HG03521 (cell line): ENCODE measurements around the gene POTEF.
"Not testable (repeated sequence)": the region's sequence is repeated elsewhere in the genome, so short reads cannot be mapped to it uniquely, and the experiment has no call there.

Source experiments
- ATAC-seq: cut with Tn5 transposase; IDR thresholded peaks from one replicate; pipeline ENCODE4 v1.9.1; 2021; ENCODE audit warnings: mild to moderate bottlenecking, moderate library complexity; ENCODE audit not compliant: unreplicated experiment

The POTEF gene

DNA sequence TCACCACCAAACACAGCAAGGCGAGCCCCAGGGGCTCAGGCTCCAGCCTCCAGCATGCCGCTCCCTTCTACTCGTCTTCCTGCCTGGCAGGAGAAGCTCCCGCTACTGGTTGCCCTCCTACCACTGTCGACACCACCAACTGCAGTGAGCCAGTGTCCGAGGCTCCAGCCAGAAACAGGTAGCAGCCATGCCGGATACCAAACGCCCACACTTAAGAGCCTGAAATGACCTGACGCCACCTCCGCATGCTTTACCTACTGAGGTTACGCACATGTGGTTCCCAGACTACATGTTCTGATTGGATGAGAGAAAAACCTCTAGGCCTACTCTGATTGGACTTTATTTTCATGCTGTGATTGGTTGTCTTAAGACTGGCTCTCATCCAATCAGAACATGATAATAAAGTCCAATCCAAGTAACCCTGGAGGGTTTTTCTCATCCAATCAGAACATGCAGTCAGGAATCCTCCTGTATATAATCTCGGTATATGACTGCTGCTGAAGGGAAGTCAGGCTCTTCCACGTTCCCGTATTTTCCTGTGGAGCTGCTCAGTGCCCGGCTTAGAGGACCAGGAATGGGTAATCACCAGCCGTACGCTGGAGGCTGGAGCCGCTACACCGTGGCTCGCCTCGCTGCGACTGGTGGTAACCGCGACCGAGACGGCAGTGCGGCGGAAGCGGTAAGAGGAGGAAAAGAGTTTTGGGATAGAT is at the start of gene POTEF:
Gene POTEF, minus strand, starts transcription at position 103 of the 710 bp plus-strand sequence. CDS start 8,707 bp downstream, outside the sequence.
- not testable (repeated sequence) for ATAC-seq

DNA sequence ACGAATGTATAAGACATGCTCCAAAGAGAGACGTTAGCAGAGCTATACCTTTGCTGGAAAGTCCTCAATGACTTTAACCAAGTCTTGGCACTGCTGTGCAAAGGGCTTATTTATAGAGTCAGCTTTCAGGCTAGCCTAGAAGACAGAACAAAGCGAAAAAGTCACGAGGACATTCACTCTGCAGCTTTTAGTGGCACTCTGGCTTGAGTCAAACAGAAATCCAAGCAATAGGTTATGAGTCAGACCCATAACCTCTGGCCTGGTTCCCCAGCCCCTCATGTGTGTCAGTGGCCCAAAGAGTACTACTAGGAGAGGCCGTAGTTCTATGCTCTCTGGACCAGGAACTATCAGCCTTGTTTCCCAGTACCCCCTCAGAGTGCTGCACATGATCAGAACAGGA is 45.8 kb upstream of the POTEF start:
- ATAC-seq: peak; percentile 59

DNA sequence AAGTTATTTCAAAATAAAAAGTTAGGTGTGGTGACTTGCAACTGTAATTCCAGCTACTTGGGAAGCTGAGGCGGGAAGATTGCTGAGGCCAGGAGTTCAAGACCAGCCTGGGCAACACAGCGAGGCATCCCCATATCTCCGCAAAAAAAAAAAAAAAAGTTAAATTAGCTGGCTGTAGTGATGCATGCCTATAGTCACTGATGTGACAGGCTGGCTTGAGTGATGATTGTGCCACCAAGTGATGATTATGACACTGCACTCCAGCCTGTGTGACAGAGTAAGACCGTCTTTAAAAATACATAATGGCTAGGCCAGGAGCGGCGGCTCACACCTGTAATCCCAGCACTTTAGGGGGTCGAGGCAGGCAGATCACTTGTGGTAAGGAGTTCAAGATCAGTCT is 40.9 kb upstream of the POTEF start:
- ATAC-seq: no peak

DNA sequence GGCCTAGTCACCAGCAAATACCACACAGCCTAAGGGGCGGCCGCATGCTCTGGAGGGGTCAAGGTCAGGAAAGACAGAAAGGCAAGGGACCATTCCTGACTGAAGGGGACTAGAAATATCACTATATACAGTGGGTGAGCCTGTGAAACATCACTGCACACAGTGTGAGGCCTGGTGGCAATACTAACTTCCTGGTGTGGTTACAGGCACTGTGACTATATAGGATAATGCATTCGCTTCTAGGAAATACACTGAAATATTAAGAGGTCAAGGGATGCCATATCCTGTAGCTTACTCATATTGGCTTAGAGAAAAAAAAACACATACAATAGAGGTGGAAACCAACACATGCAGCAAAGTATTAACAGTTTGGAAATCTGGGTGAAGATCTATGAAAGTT is 40.1 kb upstream of the POTEF start:
- not testable (repeated sequence) for ATAC-seq

DNA sequence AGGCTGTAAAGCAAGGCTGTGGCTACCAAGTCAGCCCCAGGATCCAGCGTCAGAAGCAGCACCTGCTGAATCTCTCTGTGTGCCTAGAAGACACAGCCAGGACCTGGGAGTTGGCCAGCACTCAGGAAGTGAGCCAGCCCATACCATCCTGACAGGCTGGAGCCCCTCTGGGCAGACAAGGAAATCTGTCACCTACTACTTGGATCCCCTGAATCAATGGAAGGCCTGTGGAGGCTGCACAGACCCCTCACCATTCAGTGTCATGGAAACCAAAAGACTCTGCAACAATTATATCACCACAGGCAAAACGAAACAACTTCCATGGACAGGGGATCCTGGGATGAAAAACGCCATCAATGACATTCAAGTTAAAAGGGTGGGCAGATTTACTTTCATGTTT is 37.6 kb upstream of the POTEF start:
- ATAC-seq: not testable (repeated sequence)

DNA sequence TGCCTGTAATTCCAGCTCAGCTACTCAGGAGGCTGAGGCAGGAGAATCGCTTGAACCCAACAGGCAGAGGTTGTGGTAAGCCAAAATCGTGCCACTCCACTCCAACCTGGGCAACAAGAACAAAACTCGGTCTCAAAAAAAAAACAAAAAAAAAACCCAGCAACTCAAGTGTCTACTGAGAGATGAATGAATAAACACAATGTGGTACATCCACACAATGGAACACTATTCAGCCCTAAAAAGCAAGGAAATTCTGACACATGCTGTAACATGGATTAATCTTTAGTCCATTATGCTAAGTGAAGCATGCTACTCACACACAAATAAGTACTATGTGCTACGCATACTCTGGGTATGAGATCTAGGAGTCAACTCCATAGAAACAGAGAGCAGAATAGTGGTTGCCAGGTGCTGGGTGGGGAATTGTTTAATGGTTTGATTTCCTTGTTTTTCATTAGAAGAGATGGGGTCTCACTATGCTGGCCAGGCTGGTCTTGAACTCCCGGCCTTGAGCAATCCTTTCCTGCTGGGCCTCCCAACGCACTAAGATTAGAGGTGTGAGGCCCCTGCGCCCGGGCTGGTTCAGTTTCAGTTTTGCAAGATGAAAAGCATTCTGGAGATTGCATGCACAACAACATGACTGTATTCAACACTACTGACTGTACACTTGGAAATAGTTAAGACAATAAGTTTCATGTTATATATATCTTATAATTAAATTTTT is 36.4 kb upstream of the POTEF start:
- no peak for ATAC-seq

DNA sequence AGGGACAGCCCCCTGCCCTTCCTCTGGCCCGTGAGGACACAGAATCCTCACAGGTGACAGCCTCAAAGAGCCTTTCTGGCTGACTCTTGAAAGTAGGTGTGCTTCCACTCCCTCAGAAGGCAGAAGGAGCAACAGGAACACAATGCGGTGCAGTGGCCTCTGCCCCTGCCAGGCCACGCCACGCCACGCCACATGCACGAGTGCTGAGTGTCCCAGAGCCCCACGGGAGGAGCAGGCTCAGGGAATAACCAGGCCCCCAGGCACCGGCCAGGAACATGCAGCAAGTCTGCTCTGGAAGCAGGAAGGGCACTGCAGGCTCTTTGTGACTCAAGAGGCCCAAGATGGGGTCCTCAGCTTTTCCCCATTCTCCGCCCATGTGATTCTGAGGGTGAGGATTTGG is 33.9 kb upstream of the POTEF start:
- ATAC-seq: no peak

DNA sequence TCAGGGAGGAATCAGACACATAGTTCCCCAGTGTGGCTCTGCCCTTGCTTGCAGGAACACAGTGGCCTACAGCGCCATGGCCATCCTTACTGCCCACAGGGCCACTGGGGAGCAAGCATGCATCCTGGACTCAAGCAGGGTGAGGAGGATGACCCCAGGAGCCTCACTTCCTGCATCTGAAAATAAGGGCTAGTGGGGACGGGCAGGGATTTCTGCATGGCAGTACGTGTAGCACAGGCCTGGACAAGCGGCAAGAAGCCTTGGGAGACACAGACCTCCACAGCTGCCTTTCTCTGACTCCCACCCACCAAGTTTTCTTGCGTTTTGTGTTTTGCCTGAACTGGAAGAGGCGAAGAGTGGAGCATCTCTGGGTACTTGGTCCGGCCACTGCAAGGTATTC is 33.5 kb upstream of the POTEF start:
- ATAC-seq: not testable (repeated sequence)

DNA sequence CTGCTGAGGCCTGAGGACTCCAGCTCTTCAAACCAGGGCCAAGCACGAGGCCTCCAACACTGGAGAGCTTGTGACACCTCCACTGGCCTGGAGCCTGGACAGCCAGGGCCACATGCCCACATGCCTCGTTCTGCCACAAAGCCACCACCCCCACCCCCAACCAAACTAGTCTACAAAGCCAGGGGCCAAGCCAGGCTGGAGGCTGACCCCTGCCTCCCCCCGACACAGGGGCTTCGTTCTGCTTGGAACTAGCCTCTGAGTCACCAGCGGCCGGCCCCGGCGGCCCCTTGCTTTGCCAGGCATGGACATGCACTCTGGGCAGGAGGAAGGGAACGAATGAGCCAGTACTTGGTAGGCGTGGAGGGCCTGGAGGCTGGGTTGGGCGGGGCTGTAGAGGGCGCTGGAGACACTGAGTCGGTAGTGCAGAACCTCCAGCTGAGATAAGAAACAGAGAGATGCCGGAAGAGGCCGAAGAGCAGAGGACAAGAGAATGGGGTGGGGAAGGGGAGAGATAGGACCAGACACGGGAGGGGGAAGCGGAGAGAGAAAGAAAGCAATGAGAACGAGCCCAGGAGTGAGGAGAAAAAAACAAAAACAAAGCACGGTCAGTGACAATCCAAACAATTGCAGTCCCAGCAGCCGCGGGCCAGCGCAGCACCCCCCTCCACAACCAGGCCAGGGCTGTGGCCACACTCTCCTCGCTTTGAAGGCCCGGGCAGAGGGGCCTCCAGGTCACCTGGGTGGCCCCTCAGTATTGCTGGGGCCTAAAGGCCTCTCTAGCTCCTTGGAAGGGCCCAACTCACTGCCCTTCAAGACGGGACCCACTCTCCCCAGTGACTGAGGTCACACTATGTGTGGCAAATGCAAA is 32.0 kb upstream of the POTEF start:
- not testable (repeated sequence) for ATAC-seq

DNA sequence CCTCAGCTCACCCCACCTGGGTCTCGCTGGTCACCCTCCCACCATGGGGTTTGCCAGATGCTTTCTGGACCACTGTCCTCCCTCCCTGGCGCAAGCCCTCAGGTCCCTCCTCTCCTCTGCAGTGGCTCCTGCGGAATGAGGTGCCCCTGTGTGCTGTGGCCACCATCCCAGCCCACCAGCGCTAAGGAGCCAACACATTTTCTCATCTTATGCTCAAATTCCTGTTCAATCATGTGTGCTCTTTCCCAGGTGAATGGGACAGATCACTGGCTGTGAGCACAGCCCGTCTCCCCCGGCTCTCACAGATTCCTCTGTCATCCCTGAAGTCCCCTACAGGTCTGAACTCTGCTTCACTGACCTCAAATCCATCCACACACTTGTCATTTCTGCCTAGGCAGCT is 31.1 kb upstream of the POTEF start:
- ATAC-seq: no peak

DNA sequence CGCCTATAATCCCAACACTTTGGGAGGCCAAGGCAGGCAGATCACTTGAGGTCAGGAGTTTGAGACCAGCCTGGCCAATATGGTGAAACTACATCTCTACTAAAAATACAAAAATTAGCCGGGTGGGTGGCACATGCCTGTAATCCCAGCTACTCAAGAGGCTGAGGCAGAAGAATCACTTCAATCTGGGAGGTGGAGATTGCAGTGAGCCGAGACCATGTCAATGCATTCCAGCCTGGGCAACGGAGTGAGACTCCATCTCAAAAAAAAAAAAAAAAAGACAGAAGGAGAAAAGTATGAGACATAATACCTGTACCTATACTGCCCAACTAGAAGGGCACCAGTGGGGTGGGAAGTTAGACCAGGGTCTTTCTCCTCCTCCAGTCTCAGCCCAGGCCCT is 30.4 kb upstream of the POTEF start:
- ATAC-seq: not testable (repeated sequence)

DNA sequence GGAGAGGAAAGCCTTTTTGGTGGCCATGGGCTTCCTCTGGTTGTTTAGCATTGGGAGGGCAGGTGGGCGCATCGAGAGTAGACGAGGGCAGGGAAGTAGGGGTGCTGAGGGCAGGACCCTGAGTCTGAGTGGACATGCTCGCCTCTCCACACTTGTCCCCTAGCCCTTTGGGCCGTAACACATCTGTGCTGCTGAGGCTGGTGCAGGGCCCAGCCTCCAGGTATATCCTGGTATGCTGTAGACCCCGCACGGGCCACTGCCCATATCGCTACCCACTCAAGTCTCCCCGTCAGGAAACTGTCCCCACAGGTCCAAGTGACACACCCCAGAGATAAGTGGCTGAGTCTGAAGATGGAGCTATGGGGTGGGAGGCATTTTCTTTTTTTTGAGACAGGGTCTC is 29.6 kb upstream of the POTEF start:
- no peak for ATAC-seq

DNA sequence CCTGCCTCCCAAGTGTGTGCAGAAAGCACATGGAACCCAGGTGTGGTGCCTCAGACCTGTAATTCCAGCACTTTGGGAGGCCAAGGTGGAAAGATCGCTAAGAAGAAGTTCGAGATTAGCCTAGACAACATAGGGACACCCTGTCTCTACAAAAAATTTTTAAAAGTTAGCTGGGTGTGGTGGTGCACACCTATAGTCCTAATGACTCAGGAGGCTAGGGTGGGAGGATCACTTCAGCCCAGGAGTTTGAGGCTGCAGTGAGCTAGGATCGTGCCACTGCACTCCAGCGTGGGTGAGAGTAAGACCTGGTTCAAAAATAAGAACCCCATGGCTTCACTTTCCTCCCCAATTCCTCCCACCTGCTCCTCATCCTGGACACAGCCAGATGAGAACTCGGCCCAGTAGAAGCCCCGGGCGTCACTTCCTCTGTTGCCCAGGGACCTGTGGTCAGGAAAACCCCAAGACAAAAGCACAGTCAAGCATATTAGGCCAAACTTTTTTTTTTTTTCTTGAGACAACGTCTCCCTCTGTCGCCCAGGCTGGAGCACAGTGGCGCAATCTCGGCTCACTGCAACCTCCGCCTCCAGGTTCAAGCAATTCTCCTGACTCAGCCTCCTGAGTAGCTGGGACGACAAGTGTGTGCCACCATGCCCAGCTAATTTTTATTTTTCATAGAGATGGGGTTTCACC is 28.9 kb upstream of the POTEF start:
- ATAC-seq: peak; percentile 78

DNA sequence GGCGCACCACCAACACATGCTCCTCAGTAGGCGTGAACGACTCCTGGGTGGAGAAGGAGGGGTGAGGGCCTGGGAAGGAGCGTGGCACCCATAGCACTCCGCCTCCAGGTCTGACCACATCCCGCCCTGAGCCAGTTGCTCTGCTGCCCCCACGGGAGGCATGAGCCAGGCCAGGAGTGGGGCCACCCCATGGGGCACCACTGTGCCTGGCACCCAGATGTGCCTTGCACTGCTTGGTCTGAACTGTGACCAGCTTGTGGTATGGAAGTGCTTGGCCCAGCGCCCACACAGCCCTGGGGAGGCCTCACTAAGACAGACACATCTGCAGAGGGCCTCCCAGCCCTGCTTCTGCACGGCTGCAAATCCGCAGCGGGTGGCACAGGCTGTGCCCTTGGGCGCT is 28.3 kb upstream of the POTEF start:
- ATAC-seq: peak; percentile 31

DNA sequence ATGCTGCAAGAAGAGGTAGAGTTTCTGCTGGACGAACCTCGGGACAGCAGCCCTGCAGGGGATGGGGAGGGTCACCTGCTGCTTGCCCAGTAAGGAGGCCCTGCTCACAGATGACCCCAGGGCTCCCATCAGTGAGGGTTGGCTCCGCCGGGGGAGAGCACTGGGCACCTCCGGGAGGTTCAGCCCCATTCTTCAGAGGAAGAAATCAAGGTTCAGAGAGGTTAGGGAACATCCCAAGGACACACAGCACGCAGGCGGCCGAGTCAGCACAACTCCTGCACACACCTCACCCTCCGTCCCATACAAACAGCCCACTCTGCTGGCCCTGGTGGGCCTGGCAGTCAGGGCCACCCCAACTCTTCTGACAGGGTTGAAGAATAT is 27.6 kb upstream of the POTEF start:
- ATAC-seq: no peak

DNA sequence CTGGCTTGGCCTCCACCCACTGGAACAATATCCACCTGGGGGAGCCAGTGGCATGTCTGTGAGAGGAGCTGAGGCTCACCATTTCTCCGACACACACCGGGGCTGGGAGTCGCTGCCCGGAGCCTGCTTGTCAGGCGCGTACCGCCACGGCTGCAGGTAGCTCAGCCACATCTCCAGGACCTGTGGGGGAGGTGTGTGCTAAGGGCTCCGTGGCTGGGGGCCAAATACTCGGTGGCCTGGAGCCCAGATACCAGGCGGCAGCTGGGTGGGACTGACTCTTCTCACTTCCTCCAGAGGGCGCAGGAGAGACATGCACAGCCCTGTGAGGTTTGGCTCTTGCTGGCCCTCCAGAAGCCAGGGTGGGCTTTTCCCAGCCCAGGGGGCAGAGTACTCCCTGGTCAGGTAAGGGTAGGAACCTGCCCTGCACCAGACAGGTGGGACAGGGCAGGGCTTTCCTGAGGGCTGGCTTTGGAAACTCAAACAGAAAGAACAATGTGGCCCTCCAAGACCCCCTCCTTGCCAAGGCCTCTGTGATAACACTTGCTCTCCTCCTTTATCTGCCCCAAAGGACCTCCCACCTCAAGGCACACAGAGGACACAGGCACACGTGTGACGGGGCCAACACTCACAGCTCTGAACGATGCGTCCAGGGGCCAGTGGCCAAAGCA is 27.1 kb upstream of the POTEF start:
- not testable (repeated sequence) for ATAC-seq

DNA sequence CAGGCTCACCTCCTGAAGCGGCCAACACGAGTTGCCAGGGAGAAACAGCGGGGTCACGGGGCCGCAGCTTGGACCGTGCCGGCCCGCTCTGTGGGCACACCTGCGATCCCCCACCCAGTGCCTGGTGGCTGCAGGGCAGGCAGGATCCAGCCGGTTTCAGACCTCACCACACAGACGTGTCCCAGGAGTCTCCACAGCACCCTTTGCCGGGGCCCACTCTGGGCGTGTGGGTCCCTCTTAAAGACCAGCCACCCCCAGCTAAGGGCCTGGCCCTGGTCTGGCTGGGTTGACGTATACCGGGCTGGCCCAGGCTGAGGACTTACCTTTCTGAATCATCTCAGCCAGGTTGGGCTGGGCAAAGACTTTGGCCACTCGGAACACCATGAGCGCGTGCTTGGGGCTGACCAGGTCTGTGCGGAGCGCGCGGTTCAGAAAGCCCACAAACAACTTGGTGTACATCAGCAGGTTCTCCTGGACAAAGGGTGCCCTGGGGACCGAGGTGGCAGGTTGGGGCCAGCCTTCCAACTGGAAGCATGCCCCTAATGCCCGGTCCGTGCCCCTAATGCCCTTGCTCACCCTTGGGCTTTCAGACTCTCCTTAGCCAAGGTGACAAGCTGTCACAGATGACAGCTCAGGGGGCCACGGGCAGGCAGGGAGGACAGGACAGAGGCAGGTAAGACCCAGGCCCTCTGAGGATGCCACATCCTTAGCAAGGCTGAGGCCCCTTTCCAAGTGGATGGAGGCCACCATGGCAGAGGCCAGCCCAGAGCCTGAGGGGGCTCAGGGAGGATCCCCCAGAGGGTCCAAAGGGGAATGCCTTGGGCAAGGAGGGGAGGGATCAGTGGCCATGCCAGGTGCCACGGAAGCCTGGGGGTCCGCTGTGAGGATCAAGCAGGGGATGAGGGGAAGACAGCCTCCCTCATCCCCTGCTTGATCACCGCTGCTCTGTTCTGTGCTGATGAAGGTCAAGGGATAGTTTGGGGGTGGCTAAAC is 26.0 kb upstream of the POTEF start:
- no peak for ATAC-seq

DNA sequence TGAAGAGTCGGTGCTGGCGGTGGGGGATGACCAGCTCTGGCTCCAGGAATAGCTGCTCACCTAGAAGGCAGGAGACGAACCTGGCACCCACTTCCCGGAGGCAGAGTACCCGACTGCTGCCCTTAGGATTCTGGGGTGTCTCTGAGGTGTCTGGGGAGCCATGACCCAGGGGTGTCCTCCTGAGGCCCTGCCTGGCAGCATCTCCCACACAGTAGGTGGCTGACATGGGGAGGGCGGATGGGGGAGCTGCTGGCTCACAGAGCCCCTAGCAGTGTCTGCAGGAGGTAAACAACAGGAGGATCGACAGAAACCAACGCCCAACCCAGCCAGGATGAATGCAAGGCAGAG is 25.4 kb upstream of the POTEF start:
- not testable (repeated sequence) for ATAC-seq

DNA sequence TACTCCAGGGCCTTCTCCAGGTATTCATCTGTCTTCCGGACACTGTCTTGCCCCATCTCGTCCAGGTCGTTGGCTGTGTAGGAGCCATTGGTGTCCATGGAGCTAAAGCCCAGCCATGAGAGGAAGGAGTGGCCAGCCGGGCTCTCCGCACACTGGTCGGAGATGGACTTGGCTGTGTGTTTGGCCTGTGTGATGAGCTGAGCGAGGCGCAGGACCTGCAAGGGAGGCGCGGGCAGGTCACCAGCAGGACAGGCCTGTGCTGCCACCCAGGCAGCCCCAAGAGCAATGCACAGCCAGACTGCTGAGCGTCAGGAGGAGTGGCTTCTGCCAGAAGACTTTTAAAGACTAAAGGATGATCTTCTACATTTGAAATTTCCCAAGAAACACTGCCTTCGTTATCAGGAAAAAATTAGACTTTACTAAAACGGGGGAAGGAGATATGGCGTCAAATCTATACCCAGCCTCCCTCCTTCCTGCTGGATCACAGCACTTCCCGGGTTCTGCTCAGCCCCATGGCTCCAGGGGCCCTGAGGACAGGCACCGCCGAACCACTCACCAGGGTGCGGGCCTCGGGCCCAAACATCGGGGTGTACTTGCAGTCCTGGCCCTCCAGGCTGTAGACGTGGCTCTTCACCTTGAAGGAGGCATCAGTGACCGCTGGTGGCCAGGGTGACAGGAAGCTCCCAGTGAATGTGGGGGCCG is 24.9 kb upstream of the POTEF start:
- not testable (repeated sequence) for ATAC-seq
